ENCODE data around the gene PAQR7. TPM values are rescaled to one million over a fixed set of nuclear protein-coding genes. Genes with fewer than 3 reads are reported as not detected.

Gene PAQR7
- total RNA-seq, 1 donor from 2014 or later, result 11.9 TPM

- Histone ChIP-seq H3K36me3 (ENCODE audit: control insufficient read depth, insufficient read depth, low read length) (no peaks in the 10 kb centered on the region), H3K27me3 (ENCODE audit: control insufficient read depth, insufficient read depth, low read length) (peaks cover 3% of the 10 kb centered on the region), H3K4me3 (ENCODE audit: low read depth, low read length) (no peak overlapping the region)
- DNase-seq (ENCODE audit: low read depth), result no peak
- no peak for TF ChIP-seq CTCF (IDR thresholded peaks at IDR 0.05; ENCODE audit: insufficient read depth, low read length, poor library complexity, severe bottlenecking)
Observed at GRCh38 chr1:25911162-25911561, 35.7 kb upstream of the PAQR7 start.

GRCh38 chr1:25909040-25909439, 33.5 kb upstream of the PAQR7 start:
- H3K36me3 ChIP-seq (ENCODE audit: control insufficient read depth, insufficient read depth, low read length), result no peaks in the 10 kb centered on the region
- no peak for DNase-seq (ENCODE audit: low read depth)
- H3K4me3 ChIP-seq (ENCODE audit: low read depth, low read length), result no peak overlapping the region
- no peak for TF ChIP-seq CTCF (IDR thresholded peaks at IDR 0.05; ENCODE audit: insufficient read depth, low read length, poor library complexity, severe bottlenecking)
- H3K27me3 ChIP-seq (ENCODE audit: control insufficient read depth, insufficient read depth, low read length), result peaks cover 3% of the 10 kb centered on the region

- Histone ChIP-seq H3K27me3 (ENCODE audit: control insufficient read depth, insufficient read depth, low read length) (peaks cover 3% of the 10 kb centered on the region), H3K36me3 (ENCODE audit: control insufficient read depth, insufficient read depth, low read length) (no peaks in the 10 kb centered on the region), H3K4me3 (ENCODE audit: low read depth, low read length) (no peak overlapping the region)
- DNase-seq (ENCODE audit: low read depth), result no peak
- TF ChIP-seq CTCF (IDR thresholded peaks at IDR 0.05; ENCODE audit: insufficient read depth, low read length, poor library complexity, severe bottlenecking), result no peak
Observed at GRCh38 chr1:25908161-25908560, 32.7 kb upstream of the PAQR7 start.

GRCh38 chr1:25907601-25908000, 32.1 kb upstream of the PAQR7 start:
- Histone ChIP-seq H3K4me3 (ENCODE audit: low read depth, low read length) (no peak overlapping the region), H3K36me3 (ENCODE audit: control insufficient read depth, insufficient read depth, low read length) (no peaks in the 10 kb centered on the region), H3K27me3 (ENCODE audit: control insufficient read depth, insufficient read depth, low read length) (peaks cover 3% of the 10 kb centered on the region)
- no peak for TF ChIP-seq CTCF (IDR thresholded peaks at IDR 0.05; ENCODE audit: insufficient read depth, low read length, poor library complexity, severe bottlenecking)
- no peak for DNase-seq (ENCODE audit: low read depth)

- H3K27me3 ChIP-seq (ENCODE audit: control insufficient read depth, insufficient read depth, low read length), result peaks cover 3% of the 10 kb centered on the region
- no peak for DNase-seq (ENCODE audit: low read depth)
- no peaks in the 10 kb centered on the region for H3K36me3 ChIP-seq (ENCODE audit: control insufficient read depth, insufficient read depth, low read length)
- no peak for TF ChIP-seq CTCF (IDR thresholded peaks at IDR 0.05; ENCODE audit: insufficient read depth, low read length, poor library complexity, severe bottlenecking)
- peak overlapping the region; percentile 70 for H3K4me3 ChIP-seq (ENCODE audit: low read depth, low read length)
Observed at GRCh38 chr1:25906644-25907300, 31.3 kb upstream of the PAQR7 start.
